Sigmoid colon (tissue), 4 donors: ENCODE data around the gene UBE2B.

ENCODE experiments used
- POLR2A ChIP-seq, 2 donors: fragments of 450-650 bp; IDR thresholded peaks; one replicate each; pipeline ENCODE4 v1.6.1; 2016; ENCODE audit warnings: antibody characterized with exemption in 2 of 2, mild to moderate bottlenecking in 2 of 2, moderate library complexity in 2 of 2
- POLR2AphosphoS5 ChIP-seq, 4 donors: sonication (generic); formaldehyde crosslinking; IDR thresholded peaks; one replicate each; pipeline ENCODE4 v1.6.1; 2017; ENCODE audit warnings: antibody characterized with exemption in 4 of 4
- TF ChIP-seq, protein P1 (sequence below), 4 experiments: fragments of 450-650 bp in 3 of 4; fragments of 200-600 bp in 1 of 4; IDR thresholded peaks; one replicate each; pipeline ENCODE4 v1.5.1; 2016 to 2019; ENCODE audit warnings: antibody characterized with exemption in 4 of 4, mild to moderate bottlenecking in 3 of 4, moderate library complexity in 2 of 4

DNA sequence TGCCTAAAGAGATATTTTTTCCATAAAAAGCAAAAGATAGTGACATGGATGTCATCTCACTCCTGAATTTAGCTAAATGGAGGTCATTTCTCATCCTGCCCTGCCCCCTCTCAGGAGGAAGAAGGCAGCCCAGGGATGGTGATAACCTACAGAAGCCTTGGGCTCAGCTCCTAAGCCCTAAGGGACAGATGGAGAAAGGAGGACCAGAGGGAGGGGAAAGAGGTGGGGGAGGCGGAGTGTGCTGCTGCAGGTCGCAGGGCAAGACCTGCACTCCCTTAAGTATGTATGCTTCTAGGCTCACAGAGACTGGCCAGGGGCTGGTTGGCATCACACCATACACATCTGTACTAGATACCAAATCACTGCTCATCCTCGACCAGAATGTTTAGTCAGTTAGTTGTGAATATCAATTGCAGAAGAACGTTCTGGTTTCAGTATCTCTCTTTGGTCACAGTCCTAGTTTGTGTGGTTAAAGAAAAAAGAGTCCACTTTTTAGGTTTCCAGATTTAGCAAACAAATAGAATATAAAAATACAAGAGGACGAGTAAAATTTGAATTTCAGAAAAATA, 58.7 kb downstream of the UBE2B start:
- TF ChIP-seq, protein P1, sequence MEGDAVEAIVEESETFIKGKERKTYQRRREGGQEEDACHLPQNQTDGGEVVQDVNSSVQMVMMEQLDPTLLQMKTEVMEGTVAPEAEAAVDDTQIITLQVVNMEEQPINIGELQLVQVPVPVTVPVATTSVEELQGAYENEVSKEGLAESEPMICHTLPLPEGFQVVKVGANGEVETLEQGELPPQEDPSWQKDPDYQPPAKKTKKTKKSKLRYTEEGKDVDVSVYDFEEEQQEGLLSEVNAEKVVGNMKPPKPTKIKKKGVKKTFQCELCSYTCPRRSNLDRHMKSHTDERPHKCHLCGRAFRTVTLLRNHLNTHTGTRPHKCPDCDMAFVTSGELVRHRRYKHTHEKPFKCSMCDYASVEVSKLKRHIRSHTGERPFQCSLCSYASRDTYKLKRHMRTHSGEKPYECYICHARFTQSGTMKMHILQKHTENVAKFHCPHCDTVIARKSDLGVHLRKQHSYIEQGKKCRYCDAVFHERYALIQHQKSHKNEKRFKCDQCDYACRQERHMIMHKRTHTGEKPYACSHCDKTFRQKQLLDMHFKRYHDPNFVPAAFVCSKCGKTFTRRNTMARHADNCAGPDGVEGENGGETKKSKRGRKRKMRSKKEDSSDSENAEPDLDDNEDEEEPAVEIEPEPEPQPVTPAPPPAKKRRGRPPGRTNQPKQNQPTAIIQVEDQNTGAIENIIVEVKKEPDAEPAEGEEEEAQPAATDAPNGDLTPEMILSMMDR (IDR thresholded peaks at IDR 0.05): no peak
- TF ChIP-seq POLR2A (IDR thresholded peaks at IDR 0.05): no peak
- no peak for TF ChIP-seq POLR2AphosphoS5 (IDR thresholded peaks at IDR 0.05)
